Natural killer cell (primary cell): ENCODE measurements around the gene HIF1A. TPM values are rescaled to one million over a fixed set of nuclear protein-coding genes. Genes with fewer than 3 reads are reported as not detected.

Experiments used
- ATAC-seq, 3 donors: fragments of 150-1000 bp in 2 of 3; fragments of 200-7000 bp in 1 of 3; cut with Tn5 transposase; 1 replicate in 1 of 3; 2 replicates in 2 of 3; pipeline ENCODE4 v1.10.0; 2021; ENCODE audit warnings: mild to moderate bottlenecking in 2 of 3, moderate library complexity in 2 of 3
- DNase-seq, 2 donors: peaks; one replicate each; pipeline versions ENCODE4 v3.0.0 to v3.0.0-alpha.2; 2013 to 2021; ENCODE audit warnings: mixed read lengths in 1 of 2
- H3K27ac ChIP-seq: one replicate; pipeline ENCODE4 v1.5.1; 2013; ENCODE audit warnings: mild to moderate bottlenecking, low read length
- H3K27me3 ChIP-seq: one replicate; pipeline ENCODE4 v1.6.1; 2013; ENCODE audit warnings: low read length; ENCODE audit not compliant: control insufficient read depth, insufficient read depth
- H3K36me3 ChIP-seq: one replicate; pipeline ENCODE4 v1.6.1; 2013; ENCODE audit warnings: low read length; ENCODE audit not compliant: control insufficient read depth, insufficient read depth
- H3K4me1 ChIP-seq: one replicate; pipeline ENCODE4 v1.6.1; 2013; ENCODE audit warnings: low read length; ENCODE audit not compliant: control insufficient read depth, insufficient read depth
- H3K4me3 ChIP-seq: one replicate; pipeline ENCODE4 v1.5.1; 2013; ENCODE audit warnings: low read length
- H3K9me3 ChIP-seq: one replicate; pipeline ENCODE4 v1.6.1; 2013; ENCODE audit warnings: low read length; ENCODE audit not compliant: control insufficient read depth, insufficient read depth
- H3K27ac Mint-ChIP-seq, 2 donors: one replicate each; pipeline ENCODE4 v1.8.0; 2022; ENCODE audit warnings: mild to moderate bottlenecking in 2 of 2, mixed read lengths in 2 of 2, moderate library complexity in 1 of 2
- H3K27me3 Mint-ChIP-seq, 2 donors: one replicate each; pipeline ENCODE4 v1.8.0; 2022; ENCODE audit warnings: low read depth in 2 of 2, mixed read lengths in 2 of 2
- H3K36me3 Mint-ChIP-seq: one replicate; pipeline ENCODE4 v1.8.0; 2022; ENCODE audit warnings: mixed read lengths
- H3K4me1 Mint-ChIP-seq, 2 donors: one replicate each; pipeline ENCODE4 v1.8.0; 2022; ENCODE audit warnings: mixed read lengths in 2 of 2
- H3K4me3 Mint-ChIP-seq: one replicate; pipeline ENCODE4 v1.8.0; 2022; ENCODE audit warnings: mild to moderate bottlenecking, moderate library complexity, mixed read lengths
- H3K9me3 Mint-ChIP-seq, 2 donors: one replicate each; pipeline ENCODE4 v1.8.0; 2022; ENCODE audit warnings: mixed read lengths in 2 of 2
- WGBS: methylation state at CpG from one replicate; pipeline ENCODE4 v1.1.7; 2013; ENCODE audit warnings: missing lambda C conversion rate; ENCODE audit not compliant: insufficient coverage; 5-methylcytosine and 5-hydroxymethylcytosine counted together
- intact Hi-C: fragments of 100-400 bp; cut with micrococcal nuclease; formaldehyde crosslinking; loops from one replicate; pipeline ENCODE4 v1.14.2; 2022
- total RNA-seq, 4 donors: library from RNA; stranded (reverse); fragments of 120-200 nt in 1 of 4; gene quantifications; one replicate each; pipeline versions ENCODE4 v1.2.3 to v1.2.4, GENCODE V29; 2013 to 2022
- TF ChIP-seq, protein P1 (sequence below): fragments of 200-600 bp; IDR thresholded peaks from one replicate; pipeline ENCODE4 v1.8.0; 2022; ENCODE audit warnings: antibody characterized with exemption

Gene HIF1A
- total RNA-seq, 3 donors from 2014 or later (not counting 1 experiment from before 2014, with no cell fraction given): 174 to 184 (median 177) TPM

DNA sequence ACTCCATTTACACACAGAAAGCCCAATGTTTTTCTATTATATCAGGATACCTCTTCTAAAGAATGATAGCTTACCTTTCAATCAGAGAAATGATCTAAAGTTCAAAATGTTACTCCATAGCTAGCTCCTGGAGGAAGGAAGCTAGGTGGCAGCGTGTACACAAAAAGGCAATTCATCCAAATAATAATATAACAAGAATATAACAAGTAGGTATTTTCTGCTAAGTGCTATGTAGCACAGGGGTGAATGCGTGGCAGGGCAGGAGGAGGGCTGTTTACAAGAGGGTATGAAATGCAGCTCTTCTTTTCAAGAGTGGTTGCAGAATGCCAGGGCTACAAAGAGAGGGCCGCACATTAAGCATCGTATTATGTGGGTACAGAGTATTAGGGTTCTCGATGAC lies 66.2 kb downstream of the HIF1A start:
- Mint-ChIP-seq H3K9me3 (no peaks in the 10 kb centered on the region), H3K4me3 (peak overlapping the region; percentile 97), H3K36me3 (no peaks in the 10 kb centered on the region), H3K27ac (peak overlapping the region; percentile 96 to 97), H3K27me3 (peaks cover 9 to 13% of the 10 kb centered on the region in 2 donors), H3K4me1 (peaks cover 25 to 37% of the 10 kb centered on the region in 2 donors)
- no peaks in the 10 kb centered on the region for H3K36me3 ChIP-seq
- WGBS: 63% methylated on average over 4 of the region's 5 CpGs
- no peaks in the 10 kb centered on the region for H3K27me3 ChIP-seq
- peak overlapping the region; percentile 96 for H3K27ac ChIP-seq
- peak overlapping the region; percentile 29 for H3K4me3 ChIP-seq
- DNase-seq: no peak
- peak; percentile 4 to 8 (median 4) for ATAC-seq
- peaks cover 18% of the 10 kb centered on the region for H3K4me1 ChIP-seq
- no peaks in the 10 kb centered on the region for H3K9me3 ChIP-seq
- TF ChIP-seq, protein P1, sequence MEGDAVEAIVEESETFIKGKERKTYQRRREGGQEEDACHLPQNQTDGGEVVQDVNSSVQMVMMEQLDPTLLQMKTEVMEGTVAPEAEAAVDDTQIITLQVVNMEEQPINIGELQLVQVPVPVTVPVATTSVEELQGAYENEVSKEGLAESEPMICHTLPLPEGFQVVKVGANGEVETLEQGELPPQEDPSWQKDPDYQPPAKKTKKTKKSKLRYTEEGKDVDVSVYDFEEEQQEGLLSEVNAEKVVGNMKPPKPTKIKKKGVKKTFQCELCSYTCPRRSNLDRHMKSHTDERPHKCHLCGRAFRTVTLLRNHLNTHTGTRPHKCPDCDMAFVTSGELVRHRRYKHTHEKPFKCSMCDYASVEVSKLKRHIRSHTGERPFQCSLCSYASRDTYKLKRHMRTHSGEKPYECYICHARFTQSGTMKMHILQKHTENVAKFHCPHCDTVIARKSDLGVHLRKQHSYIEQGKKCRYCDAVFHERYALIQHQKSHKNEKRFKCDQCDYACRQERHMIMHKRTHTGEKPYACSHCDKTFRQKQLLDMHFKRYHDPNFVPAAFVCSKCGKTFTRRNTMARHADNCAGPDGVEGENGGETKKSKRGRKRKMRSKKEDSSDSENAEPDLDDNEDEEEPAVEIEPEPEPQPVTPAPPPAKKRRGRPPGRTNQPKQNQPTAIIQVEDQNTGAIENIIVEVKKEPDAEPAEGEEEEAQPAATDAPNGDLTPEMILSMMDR: no peak
- intact Hi-C loops: loop anchor here (5.0 kb wide), 1 partner anchor 1514 kb away; the partner anchor contains the start of gene PPM1A

DNA sequence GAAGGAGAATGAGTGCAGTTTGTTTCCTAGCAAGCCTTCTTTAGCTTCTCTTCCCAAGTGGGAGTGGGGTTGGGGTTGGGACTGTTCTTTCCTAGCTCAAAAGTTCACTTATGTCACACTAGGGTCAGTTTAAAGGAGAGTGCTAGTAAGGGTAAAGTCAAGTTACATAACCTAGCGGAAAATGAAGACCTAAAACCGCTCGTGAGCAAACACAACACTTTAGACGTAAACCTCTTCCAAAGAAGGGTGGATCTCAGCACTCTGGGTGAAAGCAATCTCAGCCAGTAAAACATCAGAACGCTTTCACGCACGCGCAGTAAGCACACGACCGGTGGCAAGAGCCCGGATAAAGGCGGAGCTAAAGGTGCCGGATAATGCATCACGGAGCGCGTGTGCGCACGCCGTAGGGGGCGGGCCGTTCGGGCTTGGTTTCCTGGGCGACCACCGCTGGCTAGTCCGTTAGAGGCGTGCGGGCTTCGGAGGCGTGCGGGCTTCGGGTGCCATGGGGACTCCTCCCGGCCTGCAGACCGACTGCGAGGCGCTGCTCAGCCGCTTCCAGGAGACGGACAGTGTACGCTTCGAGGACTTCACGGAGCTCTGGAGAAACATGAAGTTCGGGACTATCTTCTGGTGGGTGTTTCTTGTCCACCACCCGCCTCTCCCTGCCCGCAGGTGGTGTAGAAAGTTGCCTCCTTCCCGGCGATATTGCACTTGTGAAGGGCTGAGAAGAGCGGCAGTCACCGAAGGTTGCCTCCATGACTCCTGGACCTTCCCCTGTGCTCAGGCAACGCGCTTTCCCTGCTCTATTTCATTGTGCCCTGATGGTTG lies 66.9 kb downstream of the HIF1A start, which contains the start of gene SNAPC1:
Gene SNAPC1, plus strand, starts transcription at position 462 of the 828 bp plus-strand sequence. Its CDS starts 41 bp downstream, at position 503.
- H3K27me3 ChIP-seq: no peaks in the 10 kb centered on the region
- Mint-ChIP-seq H3K36me3 (no peaks in the 10 kb centered on the region), H3K4me1 (peaks cover 25 to 37% of the 10 kb centered on the region in 2 donors), H3K27me3 (peaks cover 9 to 10% of the 10 kb centered on the region in 2 donors), H3K27ac (peak within 1 kb of the TSS; percentile 96 to 97), H3K9me3 (no peaks in the 10 kb centered on the region), H3K4me3 (peak within 1 kb of the TSS; percentile 97)
- peak within 1 kb of the TSS; percentile 96 for H3K27ac ChIP-seq
- no peaks in the 10 kb centered on the region for H3K9me3 ChIP-seq
- DNase-seq (peak; percentile 95 to 100), ATAC-seq (peak; percentile 93 to 99 (median 96))
- intact Hi-C loops: loop anchor here (1.0 to 5.0 kb wide), 2 partner anchors 67 to 1515 kb away; partner anchors contain the start of genes HIF1A and PPM1A
- peaks cover 18% of the 10 kb centered on the region for H3K4me1 ChIP-seq
- TF ChIP-seq, protein P1: no peak
- no peaks in the 10 kb centered on the region for H3K36me3 ChIP-seq
- peak within 1 kb of the TSS; percentile 95 for H3K4me3 ChIP-seq
- WGBS: under 1% methylated on average over 49 of the region's 49 CpGs

DNA sequence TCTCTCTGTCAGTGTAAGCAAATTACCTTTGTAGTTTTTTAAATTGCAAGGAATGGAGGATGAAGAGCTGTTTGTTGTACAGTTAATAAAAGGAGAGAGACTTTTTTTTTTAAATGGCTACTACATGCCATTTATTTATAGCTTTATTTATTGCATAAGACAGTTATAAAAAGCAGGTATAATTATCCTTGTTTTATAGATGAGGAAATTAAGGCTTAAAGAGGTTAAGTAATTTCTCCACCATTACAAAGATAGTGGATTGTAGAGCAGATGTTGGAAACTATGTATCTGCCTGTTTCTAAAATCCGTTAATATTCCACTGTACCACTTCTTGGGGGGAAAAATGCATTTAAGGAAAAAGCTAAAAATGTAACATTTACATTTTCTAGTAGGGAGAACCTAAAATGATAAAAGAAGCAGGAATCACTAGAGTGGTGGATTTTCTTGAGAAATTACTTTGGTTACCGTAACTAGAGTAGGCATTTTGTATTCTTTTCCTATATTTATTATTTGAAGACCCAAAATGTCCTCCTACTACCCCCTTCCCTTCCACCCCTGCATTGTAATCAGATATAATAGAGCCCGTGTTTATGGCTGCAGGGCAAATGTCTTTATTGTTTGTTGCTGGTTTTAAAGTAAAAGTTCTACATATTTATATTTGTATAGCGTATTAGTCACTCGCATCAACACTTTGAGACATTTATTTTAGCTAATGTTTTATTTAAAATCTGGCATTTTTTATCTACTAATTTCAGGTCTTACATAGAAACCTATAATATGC lies 69.2 kb downstream of the HIF1A start:
- Mint-ChIP-seq H3K4me3 (no peak overlapping the region), H3K36me3 (no peaks in the 10 kb centered on the region), H3K27me3 (no peaks in the 10 kb centered on the region), H3K9me3 (no peaks in the 10 kb centered on the region), H3K4me1 (peaks cover 25 to 37% of the 10 kb centered on the region in 2 donors), H3K27ac (peak overlapping the region in 1 of 2 donors; percentile 96)
- TF ChIP-seq, protein P1: no peak
- ATAC-seq: no peak
- no CpG with 5 or more reads among the region's 5 CpGs for WGBS
- no peak for DNase-seq
- intact Hi-C loops: loop anchor here (5.0 kb wide), 1 partner anchor 1517 kb away; the partner anchor contains the start of gene PPM1A
- Histone ChIP-seq H3K36me3 (peaks cover 6% of the 10 kb centered on the region), H3K4me3 (no peak overlapping the region), H3K9me3 (no peaks in the 10 kb centered on the region), H3K27me3 (no peaks in the 10 kb centered on the region), H3K27ac (no peak overlapping the region), H3K4me1 (peaks cover 18% of the 10 kb centered on the region)
